Left cardiac atrium (tissue), 4 donors: ENCODE measurements around the gene MDM2. TPM values are rescaled to one million over a fixed set of nuclear protein-coding genes. Genes with fewer than 3 reads are reported as not detected.
"Not testable (repeated sequence)": the region's sequence is repeated elsewhere in the genome, so short reads cannot be mapped to it uniquely, and the experiment has no call there.

Source experiments
- ATAC-seq, 2 donors: fragments of 200-7000 bp; cut with Tn5 transposase; one replicate each; pipeline ENCODE4 v1.9.1; 2020; ENCODE audit warnings: mild to moderate bottlenecking in 2 of 2, moderate library complexity in 2 of 2
- DNase-seq: peaks from one replicate; pipeline ENCODE4 v3.0.0-alpha.2; 2020
- intact Hi-C, 2 donors: fragments of 100-400 bp; cut with DNase I; formaldehyde crosslinking; loops; one replicate each; pipeline versions ENCODE4 v1.14.1 to v1.15.1; 2022 to 2023
- total RNA-seq, 2 donors: library from RNA; stranded (reverse); fragmentation: NEBNext Ultra II Directional; extraction: Animal tissue kit (Norgen Biotek cat#: 25700); gene quantifications; one replicate each; pipeline ENCODE4 v1.2.1, GENCODE V29; 2021
- donor health status: DM: no; HTN: yes; CAD: no.
- donor health status: DM: no; HTN: yes; CAD: no; lungs with severe emphysema.
- donor health status: DM: yes; HTN: yes; CAD: no.
- donor health status: Dilated cardiomyopathy.

MDM2 gene
- total RNA-seq, 2 donors from 2014 or later: 42.4 to 59.8 TPM

DNA sequence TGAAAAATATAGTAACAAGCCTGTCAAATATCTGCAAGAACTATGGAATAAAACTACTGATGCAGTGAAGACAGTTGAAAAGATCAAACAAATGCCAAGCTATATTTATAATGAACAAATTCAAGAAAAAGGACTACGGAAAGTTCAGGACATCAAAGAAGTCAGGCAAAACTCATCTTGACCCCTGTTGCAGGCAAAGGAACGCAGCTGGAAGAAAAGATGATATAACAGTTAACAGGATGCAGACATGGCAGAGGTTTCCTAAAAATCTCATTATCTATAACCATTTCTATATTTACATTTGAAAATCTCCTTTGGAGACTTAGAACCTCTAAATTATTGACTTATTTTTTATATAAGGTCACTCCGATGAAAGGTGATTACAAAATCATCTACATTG is 34.1 kb downstream of the MDM2 start:
- ATAC-seq: no peak
- intact Hi-C loops: no loop called here
- no peak for DNase-seq

DNA sequence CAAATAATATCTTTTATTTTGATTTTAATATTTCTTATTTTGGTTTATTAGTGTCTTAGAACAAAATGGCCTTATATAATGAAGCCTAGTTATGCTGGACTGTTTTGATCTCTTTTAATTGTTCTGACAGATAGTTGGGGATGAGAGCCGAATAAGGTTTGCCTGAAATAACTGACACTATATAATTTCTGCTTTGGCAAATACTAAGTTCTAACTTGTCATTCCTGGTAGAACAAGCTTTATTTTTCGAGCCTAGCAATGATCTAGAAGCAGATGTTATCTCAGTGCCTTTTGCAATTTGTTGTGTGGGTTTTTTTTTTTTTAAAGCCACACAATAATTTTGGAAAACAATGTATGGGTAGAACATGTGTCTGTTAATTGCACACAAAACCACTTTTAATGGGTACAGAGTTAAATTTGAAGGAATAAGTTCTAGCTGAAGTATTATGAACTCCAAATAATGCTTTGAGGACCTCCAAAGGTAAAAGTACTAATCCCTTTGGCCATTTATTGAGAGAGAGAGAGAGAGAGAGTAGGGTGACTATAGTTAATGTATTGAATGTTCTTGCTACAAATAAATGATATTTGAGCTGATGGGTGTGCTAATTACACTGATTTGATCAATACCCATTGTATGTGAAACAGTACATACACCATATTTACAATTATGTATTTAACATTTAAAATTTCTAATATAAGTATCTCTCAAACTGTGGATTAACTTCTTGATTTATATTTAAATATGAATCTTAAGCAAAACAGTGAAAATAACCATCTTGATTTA is 35.0 kb downstream of the MDM2 start:
- intact Hi-C loops: no loop called here
- ATAC-seq: no peak
- DNase-seq: no peak

DNA sequence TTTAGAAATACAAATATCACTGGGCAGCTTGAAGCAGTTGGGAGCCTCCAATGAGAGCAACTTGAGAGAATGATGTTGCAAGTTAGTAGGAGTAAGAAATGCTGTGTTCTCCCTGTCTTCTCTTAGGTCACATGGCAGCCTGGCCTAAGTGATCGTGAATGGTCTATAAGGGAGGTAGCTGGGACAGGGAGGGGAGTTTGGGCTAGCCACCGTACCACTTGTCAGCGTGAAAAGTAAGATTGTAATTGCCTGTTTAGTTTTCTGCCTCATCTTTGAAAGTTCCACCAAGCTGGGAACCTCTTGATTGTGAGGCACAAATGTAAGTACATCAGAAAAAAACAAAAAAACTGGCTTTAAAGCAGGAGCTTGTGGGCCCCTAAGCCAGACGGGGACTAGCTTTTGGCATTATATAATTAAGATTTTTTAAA is 36.4 kb downstream of the MDM2 start:
- intact Hi-C loops: no loop called here
- DNase-seq (no peak), ATAC-seq (peak in 1 of 2 donors; percentile 53)

DNA sequence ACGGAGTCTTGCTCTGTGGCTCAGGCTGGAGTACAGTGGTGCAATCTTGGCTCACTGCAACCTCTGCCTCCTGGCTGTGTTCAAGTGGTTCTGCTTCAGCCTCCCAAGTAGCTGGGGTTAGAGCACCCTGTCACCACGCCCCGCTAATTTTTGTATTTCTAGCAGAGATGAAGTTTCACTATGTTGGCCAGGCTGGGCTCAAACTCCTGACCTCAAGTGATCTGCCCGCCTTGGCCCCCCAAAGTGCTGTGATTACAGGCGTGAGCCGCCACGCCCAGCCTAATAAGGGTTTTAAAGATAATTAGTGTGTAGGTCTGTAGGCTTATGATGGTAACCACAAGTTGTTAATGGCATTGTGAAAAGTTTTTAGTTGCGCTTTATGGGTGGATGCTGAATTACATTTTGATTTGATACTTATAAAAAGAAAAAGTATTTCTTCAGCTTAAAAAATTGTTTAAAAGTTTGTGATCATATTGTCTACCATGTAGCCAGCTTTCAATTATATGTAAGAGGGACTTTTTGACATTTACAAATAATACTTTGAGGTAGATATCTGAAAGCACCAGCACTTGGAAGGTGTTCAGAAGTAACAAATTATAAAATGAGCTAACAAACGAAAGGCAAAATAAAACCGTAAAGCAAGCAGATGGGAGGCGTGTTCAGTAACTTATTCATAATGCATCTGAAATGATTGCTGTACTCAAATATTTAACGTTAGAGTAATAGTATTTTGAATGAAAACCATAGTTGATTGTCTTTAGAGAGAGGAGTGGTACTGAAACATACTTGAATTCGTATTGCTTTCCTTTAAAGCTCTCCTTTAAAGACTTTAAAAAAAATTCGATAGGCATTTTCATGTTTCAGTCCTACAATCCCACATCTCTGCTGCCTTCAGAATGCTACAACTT is 37.1 kb downstream of the MDM2 start:
- intact Hi-C loops: no loop called here

DNA sequence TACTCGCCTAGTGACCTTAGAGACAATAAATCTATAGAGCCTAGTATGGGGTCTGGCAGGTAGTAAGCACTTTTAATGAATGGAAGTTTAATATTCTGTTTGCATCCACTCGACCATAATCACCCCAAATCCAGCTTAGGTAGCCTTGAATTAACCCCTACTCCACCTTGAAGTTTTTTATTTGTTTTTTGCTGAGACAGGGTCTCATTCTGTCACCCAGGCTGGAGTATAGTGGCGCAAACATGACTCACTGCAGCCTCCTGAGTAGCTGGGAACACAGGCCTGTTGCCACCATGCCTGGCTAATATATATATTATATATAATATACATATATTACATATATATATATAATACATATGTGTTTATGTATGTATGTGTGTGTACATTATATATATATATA is 38.8 kb downstream of the MDM2 start:
- DNase-seq (no peak), ATAC-seq (no peak)
- intact Hi-C loops: no loop called here

More for the DNA sequence above, 37.1 kb downstream of the MDM2 start:
- DNase-seq (no peak), ATAC-seq (no peak)

DNA sequence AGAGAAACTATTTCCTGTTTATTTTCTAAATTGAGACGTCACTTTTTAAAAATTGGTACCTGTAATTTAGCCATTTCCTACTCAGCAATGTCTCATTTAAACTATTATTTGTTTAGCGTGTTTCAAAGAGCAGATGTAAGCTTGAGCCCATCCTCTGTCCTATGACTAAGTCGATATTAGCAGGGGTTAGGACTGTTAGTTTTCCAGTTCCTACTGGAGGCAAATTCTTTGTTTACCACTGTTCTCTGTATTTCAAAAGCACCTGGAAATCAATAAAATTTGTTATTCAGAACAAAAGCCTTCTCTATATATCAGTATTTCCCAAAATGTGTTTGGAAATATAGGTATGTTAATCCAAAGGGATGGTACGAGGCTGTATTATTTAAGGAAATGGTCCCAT is 42.4 kb downstream of the MDM2 start:
- no peak for ATAC-seq
- intact Hi-C loops: no loop called here
- no peak for DNase-seq

DNA sequence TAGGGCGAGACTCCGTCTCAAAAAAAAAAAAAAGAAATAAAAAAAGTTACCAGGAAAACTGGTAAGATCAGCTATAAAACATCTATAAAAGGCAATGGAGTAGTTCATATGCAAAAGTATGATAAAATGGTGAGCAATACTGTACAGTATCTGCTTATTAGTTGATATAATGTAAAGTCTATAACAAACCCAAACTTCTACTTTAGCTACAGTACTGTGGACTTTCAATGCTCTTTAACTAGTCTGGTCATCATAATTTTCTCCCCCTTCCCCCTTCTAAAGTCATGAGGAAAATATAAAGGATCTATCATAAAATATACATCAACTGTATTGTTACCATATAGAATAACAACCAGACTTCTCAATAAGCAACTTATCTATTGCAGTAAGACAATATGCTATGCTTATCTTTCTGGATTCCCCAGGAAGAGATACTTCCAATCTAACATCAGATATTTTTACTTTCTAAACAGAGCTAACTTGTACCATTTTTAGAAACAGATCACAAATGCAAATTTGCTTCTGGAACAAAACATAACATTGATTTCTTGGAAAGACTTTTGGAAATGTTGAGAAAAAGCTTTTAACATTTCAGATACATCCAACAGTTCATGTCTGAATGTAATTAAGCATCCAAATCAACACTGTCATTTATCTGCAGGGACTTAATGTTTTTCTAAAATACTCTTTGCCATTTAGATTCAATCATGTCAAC is 43.8 kb downstream of the MDM2 start:
- no peak for DNase-seq
- no peak for ATAC-seq

DNA sequence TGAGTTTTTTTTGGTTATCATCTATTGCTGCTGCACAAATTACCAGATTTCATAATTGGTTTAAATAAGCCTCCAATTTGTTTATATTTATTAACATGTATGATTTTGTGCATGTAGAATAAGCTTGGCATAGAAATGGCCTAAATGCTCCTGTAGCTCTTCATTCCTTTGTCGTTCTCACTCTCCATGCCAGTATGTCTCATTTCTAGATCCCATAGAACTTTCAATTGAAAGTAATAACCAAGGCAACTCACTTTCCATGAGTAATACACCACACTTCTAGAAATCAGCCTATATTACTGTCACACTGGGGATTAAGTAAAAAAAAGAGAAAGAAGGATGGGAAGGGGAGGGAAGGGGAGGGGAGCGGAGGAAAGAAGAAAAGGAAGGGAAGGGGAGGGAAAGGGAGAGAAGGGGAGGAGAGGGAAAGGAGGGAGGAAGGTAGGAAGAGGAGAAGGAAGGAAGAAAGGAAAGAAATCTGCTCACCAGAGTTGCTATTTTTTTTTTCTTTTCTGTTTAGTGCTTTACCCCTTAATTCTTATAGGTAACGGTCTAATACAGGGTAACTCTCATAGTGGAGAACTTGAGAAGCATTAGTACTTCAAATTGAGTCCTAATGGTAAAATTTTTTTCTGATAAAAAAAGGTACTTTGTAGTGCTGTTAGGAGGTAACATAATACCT is 45.6 kb downstream of the MDM2 start:
- intact Hi-C loops: no loop called here
- ATAC-seq: no peak

More for the DNA sequence above, 43.8 kb downstream of the MDM2 start:
- intact Hi-C loops: no loop called here

DNA sequence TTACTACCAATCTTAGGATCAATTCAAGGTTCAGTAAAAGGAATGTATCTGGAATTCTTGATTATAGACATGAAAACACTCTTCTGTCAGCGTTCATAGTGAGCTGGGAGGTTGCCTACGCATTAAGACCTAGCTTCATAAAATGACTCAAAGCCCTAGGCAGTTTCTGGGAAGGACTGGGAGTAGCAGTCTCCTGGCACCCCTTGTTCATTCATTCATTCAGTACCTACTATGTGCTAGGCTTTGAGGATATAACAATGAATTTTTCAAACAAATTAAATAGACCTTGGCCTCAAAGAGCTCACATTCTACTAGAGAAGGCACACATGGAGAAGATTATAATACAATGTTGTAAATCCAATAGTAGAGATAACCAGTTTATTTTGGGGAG is 46.1 kb downstream of the MDM2 start:
- DNase-seq: no peak
- intact Hi-C loops: no loop called here
- ATAC-seq: no peak

More for the DNA sequence above, 45.6 kb downstream of the MDM2 start:
- DNase-seq: no peak

DNA sequence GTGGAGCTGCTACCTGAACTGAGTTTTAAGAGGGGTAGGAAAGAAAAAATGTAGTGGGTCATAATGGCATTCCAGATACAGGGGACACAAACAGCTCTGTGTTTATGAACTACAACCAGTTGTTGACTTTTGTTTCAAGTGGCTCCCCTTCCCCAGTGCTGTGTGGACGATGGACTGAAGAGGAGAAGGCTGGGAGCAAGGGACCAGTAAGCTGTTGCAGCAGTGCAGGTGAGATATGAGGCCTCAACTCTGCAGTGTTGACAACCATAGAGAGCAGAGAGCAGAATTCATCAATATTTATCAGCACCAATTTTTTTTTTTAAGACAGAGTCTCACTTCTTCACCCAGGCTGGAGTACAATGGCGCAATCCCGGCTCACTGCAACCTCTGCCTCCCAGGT is 46.6 kb downstream of the MDM2 start:
- no peak for ATAC-seq

DNA sequence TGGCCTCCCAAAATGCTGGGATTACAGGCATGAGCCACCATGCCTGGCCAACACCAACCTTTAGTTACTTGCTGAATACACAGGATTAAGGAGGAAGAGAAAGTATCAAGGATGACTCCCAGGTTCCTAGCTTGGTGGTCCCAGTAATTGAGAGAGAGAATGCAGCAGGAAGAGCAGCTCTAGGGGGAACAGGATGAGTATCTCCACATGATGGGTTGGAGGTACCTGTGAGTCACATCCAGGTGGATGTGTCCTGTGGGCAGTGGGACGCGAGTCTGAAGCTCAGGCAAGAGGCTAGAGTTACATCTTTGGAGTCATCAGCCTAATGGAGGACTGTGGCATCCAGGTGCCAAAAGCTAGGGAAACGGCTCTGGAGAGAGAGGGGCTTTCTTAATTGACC is 47.1 kb downstream of the MDM2 start:
- DNase-seq (no peak), ATAC-seq (no peak)
- intact Hi-C loops: no loop called here

More for the DNA sequence above, 46.6 kb downstream of the MDM2 start:
- no peak for DNase-seq
- intact Hi-C loops: no loop called here

DNA sequence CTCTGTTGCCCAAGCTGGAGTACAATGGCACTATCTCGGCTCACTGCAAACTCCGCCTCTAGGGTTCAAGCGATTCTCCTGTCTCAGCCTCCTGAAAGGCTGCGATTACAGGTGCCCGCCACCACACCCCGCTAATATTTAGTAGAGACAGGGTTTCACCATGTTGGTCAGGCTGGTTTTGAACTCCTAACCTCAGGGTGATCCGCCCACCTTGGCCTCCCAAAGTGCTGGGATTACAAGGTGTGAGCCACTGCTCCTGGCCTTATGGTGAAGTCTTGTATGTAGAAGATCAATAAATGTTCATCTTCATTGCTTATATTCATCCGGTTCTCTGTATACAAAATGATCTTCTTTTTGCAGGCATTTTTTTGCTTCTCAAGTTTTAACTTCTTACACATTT is 47.8 kb downstream of the MDM2 start:
- intact Hi-C loops: no loop called here
- no peak for ATAC-seq
- DNase-seq: no peak

DNA sequence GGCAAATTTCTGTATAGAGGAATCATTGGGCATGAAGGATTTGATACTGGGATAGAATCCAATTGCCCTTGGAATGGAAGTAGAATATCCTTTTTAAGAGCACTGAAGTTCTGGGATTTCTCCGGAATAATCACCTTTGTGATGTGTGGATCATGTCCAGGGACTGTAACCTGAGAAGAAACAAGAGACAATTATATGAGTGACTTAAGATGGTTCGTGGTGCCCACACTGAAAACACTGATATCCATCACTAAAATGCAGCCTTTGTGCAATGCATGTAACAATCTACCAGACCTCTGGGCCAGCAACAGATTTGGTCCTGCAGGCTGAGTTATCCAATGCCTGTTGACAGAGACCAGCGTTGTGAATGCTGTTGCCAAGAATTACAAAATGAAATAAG is 48.5 kb downstream of the MDM2 start:
- ATAC-seq: no peak
- DNase-seq: no peak
- intact Hi-C loops: no loop called here

DNA sequence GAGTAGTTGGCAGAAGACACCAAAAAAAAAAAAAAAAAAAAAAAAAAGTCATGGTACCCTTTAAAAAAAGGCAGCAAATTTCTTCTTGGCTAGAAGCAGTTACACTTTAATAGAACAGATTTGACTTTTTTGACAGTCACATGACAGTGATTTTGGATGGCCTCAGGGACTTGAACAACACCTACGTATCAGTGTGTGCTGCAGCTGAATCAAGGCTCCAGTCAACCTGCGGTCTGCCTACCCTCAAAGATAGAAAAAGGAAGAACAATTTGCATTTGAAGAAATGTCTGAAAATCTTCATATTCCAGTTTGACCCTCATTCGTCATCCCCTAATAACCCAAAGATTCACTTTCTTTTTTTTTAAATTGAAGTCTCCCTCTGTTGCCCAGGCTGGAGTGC is 53.9 kb downstream of the MDM2 start:
- intact Hi-C loops: loop anchor here in 1 of 2 donors (5.0 kb wide), 1 partner anchor 205 kb away; no protein-coding TSS in a partner anchor
- no peak for ATAC-seq
- DNase-seq: no peak

DNA sequence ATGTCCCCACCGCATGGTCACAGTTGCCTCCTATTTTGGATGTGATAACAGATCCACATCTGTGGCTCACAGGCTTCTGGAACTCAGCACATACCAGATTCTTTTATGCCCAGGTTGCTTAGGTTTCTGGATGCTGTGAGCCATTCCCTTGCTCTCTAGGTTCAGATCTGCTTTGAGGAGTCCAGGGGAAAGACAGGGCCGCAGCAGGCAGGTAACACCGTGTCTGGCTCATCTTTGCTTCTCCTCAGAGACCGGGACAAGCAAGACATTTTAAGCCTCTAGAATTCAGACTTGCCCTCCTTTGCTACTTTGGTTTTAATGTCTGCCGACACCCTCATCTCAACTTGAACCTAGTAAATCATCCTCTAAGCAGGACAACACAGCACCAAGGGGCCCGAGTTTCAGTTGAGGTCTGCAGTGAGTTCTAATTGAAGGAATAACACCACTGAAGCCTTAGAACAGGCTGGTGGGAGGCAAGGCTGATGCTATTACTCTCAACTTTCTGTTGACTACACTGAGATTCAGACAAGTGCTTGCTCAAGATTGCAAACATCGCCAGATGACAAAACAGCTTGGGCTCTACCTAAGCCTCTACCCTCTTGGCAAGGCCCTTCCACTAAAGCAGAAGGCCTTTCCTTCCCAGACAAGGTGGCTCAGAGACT is 55.3 kb downstream of the MDM2 start:
- DNase-seq (no peak), ATAC-seq (no peak)
- intact Hi-C loops: loop anchor here in 1 of 2 donors (5.0 kb wide), 1 partner anchor 204 kb away; no protein-coding TSS in a partner anchor

DNA sequence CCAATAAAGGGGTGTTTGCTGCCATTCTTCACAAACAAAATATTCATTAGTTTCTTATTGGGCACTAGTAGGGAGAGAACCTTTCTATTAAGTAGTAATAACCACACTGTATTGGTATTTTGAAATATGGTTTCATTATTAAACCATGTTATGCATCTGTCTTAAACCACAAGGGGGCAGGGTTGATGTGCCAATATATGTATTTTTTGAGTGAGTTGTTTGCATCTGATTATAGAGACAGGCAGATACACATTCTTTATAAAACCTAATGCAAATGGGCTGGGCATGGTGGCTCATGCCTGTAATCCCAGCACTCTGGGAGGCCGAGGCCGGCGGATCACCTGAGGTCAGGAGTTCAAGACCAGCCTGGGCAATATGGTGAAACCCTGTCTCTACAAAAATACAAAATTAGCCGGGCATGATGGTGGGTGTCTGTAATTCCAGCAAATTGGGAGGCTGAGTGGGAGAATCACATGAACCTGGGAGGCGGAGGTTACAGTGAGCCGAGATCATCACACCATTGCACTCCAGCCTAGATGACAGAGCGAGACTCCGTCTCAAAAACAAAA is 56.0 kb downstream of the MDM2 start:
- intact Hi-C loops: loop anchor here in 1 of 2 donors (5.0 kb wide), 1 partner anchor 203 kb away; no protein-coding TSS in a partner anchor
- not testable (repeated sequence) for ATAC-seq, DNase-seq

DNA sequence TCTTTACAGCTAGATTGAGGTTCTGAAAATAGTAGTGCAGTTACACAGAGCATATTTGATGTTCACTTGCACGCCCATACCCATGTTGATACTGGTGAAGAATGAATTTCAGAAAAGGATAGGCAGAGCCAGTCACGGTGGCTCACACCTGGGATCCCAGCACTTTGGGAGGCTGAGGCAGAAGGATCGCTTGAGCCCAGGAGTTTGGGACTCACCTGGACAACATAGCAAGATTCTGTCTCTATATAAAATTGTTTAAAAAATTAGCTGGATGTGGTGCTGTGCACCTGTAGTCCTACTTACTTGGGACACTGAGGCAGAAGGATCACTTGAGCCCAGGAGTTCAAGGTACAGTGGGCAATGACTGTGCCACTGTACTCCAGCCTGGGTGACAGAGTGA is 56.6 kb downstream of the MDM2 start:
- ATAC-seq: no peak
- intact Hi-C loops: loop anchor here (5.0 kb wide), 2 partner anchors 203 to 208 kb away; no protein-coding TSS in a partner anchor
- no peak for DNase-seq
